GM06990 (cell line): ENCODE results near the gene DAPK1.

Source experiments
- DNase-seq: peaks from one replicate; pipeline ENCODE4 v3.0.0-alpha.2; 2011; ENCODE audit not compliant: insufficient read length; ENCODE audit errors: extremely low read depth
- H3K27me3 ChIP-seq: replicated peaks from 2 replicates; pipeline ENCODE4 v1.6.0; 2011; ENCODE audit warnings: low read length; ENCODE audit not compliant: control insufficient read depth, insufficient read depth
- H3K36me3 ChIP-seq: 2 replicates; pipeline ENCODE4 v1.5.1; 2011; ENCODE audit warnings: low read length; ENCODE audit not compliant: control insufficient read depth, insufficient read depth
- H3K4me3 ChIP-seq: replicated peaks from 2 replicates; pipeline ENCODE4 v1.5.1; 2011; ENCODE audit warnings: low read depth, mild to moderate bottlenecking, control low read depth, low read length
- TF ChIP-seq, protein P1 (sequence below): IDR thresholded peaks from 2 replicates; pipeline ENCODE4 v1.5.1; 2011; ENCODE audit warnings: low read length, control low read depth, mild to moderate bottlenecking, inconsistent platforms; ENCODE audit not compliant: insufficient read depth, poor library complexity, severe bottlenecking

The DAPK1 gene

DNA sequence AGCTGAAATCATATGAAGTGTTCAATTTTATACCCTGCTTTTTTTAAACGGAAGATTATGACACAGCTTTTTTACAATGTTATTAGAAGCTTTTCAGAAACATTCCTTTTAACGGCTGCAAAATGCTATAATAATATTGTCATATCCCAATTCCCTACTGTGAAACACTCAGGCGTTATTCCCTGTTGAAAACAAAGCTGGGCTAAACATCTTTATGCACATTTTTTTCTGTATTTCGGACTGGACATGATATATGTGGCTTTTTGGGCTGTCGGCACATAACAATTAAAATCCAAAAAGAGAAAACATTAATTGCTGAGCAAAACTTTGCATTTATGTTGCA, 216.3 kb downstream of the DAPK1 start:
- no peak for DNase-seq
- TF ChIP-seq, protein P1, sequence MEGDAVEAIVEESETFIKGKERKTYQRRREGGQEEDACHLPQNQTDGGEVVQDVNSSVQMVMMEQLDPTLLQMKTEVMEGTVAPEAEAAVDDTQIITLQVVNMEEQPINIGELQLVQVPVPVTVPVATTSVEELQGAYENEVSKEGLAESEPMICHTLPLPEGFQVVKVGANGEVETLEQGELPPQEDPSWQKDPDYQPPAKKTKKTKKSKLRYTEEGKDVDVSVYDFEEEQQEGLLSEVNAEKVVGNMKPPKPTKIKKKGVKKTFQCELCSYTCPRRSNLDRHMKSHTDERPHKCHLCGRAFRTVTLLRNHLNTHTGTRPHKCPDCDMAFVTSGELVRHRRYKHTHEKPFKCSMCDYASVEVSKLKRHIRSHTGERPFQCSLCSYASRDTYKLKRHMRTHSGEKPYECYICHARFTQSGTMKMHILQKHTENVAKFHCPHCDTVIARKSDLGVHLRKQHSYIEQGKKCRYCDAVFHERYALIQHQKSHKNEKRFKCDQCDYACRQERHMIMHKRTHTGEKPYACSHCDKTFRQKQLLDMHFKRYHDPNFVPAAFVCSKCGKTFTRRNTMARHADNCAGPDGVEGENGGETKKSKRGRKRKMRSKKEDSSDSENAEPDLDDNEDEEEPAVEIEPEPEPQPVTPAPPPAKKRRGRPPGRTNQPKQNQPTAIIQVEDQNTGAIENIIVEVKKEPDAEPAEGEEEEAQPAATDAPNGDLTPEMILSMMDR, result no peak
- Histone ChIP-seq H3K4me3 (no peak overlapping the region), H3K36me3 (no peaks in the 10 kb centered on the region), H3K27me3 (no peaks in the 10 kb centered on the region; the same call in 1 of the 2 replicates)

DNA sequence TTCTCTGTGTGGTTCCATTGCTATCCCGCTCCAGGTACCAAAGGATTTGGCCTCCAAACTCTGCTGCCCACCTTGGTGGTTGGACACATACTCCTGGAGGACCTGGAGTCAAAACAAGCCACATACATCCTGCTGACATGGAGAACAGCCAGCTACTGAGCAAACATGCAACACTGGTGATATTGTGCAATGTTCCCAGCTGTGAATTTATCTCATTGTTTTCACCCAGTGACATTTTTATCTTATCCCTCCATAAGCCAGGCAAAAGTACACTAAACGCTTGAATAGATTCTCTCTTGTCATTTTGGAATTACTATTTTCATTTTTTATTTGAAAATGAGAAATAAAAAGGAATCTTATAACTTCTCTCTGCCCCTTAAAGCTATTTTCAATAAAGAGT, 217.2 kb downstream of the DAPK1 start:
- Histone ChIP-seq H3K36me3 (no peaks in the 10 kb centered on the region), H3K4me3 (no peak overlapping the region), H3K27me3 (no peaks in the 10 kb centered on the region; the same call in none of the 2 replicates)
- DNase-seq, result no peak
- TF ChIP-seq, protein P1, result no peak

DNA sequence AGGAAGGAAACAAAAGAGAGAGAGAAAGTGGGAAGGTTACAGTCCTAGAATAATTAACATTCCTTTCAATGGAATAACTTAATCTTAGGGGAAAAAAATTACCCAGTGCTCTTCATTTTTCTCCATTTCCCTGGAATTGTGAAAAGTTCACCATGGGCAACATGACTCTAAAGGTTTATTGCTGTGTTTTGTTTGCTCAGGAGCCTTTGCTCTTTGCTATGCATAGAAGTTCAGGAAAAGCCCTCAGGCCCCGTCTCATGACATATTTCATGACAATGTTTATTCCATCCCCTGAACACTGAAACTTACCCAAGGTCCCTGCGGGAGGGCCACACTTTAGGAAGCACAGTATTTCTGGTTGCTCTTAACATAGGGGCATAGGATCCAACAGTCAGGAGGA, 218.5 kb downstream of the DAPK1 start:
- TF ChIP-seq, protein P1, result no peak

DNA sequence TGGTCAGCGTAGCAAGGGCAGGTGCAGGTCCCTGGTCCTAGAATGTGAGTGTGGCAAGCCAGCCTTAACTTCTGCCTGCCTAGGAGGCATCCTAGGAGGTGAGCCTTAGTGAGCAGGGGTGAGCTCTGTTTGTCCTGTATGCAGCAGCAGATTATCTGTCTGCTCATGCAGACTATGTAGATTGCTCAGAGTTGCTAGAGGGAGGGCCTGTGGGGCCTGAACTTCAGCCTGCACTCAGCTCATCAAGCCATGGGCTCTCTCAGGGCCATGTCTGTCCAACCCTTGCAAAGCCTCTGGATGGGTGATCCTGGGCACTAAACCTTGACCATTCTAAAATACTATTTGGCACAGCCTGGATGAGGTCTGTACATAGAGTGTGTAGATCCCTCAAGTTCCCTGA, 219.8 kb downstream of the DAPK1 start:
- TF ChIP-seq, protein P1, result no peak
- no peak for DNase-seq
- H3K27me3 ChIP-seq, result no peaks in the 10 kb centered on the region; the same call in none of the 2 replicates
- no peaks in the 10 kb centered on the region for H3K36me3 ChIP-seq
- H3K4me3 ChIP-seq, result no peak overlapping the region

More for the DNA sequence above, 218.5 kb downstream of the DAPK1 start:
- Histone ChIP-seq H3K27me3 (no peaks in the 10 kb centered on the region; the same call in none of the 2 replicates), H3K4me3 (no peak overlapping the region), H3K36me3 (no peaks in the 10 kb centered on the region)
- DNase-seq, result no peak

DNA sequence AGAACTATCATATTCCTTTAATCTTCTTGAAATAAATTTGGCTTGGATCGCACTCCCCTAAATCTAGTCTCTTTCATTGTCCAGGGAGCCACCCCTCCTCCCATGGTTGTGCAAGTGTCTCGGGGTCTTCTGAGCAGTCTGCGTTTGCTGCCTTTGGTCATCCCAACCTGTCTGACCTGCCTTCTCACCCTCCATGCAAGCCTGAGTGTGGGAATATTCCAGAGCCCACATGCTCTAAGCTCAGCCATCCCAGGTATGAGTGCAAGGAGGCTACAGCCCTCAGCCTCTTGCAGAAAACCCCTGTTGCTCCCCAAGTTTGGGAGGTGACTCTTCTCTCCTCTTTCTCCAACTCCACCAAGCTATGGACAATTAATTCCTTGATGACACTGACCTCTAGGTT, 220.6 kb downstream of the DAPK1 start:
- no peak for DNase-seq
- H3K36me3 ChIP-seq, result no peaks in the 10 kb centered on the region
- TF ChIP-seq, protein P1, result no peak
- no peaks in the 10 kb centered on the region; the same call in none of the 2 replicates for H3K27me3 ChIP-seq
- no peak overlapping the region for H3K4me3 ChIP-seq

DNA sequence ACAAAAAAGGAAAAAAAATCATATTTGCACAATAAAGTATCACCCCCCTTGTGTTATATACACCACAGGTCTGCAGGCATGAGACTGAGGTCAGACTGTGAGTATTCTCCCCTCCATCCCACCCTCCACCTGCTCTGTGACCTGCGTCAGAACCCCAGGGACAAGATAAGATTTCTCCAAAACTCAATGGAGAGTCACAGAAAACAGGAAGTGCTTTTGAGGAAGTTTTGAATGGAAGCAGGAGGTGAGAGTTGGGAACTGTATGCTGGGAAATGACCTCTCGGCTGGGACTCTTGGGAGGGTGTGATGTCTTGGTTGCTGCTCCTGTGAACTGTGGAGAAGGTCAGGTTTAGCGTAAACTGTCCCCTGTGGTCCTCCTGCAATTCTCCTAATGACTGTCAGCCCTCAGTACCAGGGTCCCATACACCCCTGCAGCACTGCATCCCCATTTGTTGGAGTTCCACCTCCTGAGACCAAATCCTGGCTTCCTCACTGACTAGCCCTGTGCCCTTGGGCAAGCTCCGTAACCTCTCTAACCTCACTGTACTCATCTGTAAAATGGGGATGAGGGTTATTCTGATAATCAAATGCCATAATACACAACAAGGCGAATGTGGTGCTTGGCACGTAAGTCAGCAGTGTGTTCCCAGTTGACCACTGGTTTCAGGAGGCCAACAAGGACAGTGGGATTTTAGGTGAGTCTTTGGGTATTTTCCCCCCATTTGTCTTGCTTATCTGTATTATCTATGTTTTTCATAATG, 221.4 kb downstream of the DAPK1 start:
- no peaks in the 10 kb centered on the region; the same call in none of the 2 replicates for H3K27me3 ChIP-seq
- DNase-seq, result no peak
- H3K36me3 ChIP-seq, result no peaks in the 10 kb centered on the region
- TF ChIP-seq, protein P1, result no peak
- no peak overlapping the region for H3K4me3 ChIP-seq
